Upper lobe of left lung (tissue), 6 donors: ENCODE data around the gene ZNF407. TPM values are rescaled to one million over a fixed set of nuclear protein-coding genes. Genes with fewer than 3 reads are reported as not detected.
A peak's percentile ranks its signal among the peaks of the same experiment; 100 is the strongest.

ENCODE experiments used
- ATAC-seq, 2 donors: fragments of 200-7000 bp; cut with Tn5 transposase; one replicate each; pipeline ENCODE4 v1.9.1; 2022; ENCODE audit warnings: mild to moderate bottlenecking in 2 of 2, moderate library complexity in 2 of 2; ENCODE audit not compliant: low FRiP score in 2 of 2
- DNase-seq, 2 donors: peaks; one replicate each; pipeline ENCODE4 v3.0.0-alpha.2; 2019 to 2020
- H3K27ac ChIP-seq, 4 donors: fragments of 200-600 bp; sonication (generic); one replicate each; pipeline ENCODE4 v1.5.1; 2016 to 2019
- H3K27me3 ChIP-seq, 4 donors: fragments of 200-600 bp; sonication (generic); one replicate each; pipeline ENCODE4 v1.5.1; 2017 to 2019
- H3K36me3 ChIP-seq, 4 donors: fragments of 200-600 bp; sonication (generic); one replicate each; pipeline ENCODE4 v1.5.1; 2016 to 2019
- H3K4me1 ChIP-seq, 4 donors: fragments of 200-600 bp; sonication (generic); one replicate each; pipeline ENCODE4 v1.5.1; 2018 to 2019
- H3K4me3 ChIP-seq, 4 donors: fragments of 200-600 bp; sonication (generic); one replicate each; pipeline ENCODE4 v1.5.1; 2017 to 2019; ENCODE audit warnings: mild to moderate bottlenecking in 2 of 4, moderate library complexity in 1 of 4
- H3K9me3 ChIP-seq, 4 donors: fragments of 200-600 bp; sonication (generic); one replicate each; pipeline ENCODE4 v1.5.1; 2018 to 2019
- EP300 ChIP-seq, 4 donors: sonication (generic); formaldehyde crosslinking; IDR thresholded peaks; one replicate each; pipeline ENCODE4 v1.5.1; 2017; ENCODE audit warnings: antibody characterized with exemption in 4 of 4, control low read depth in 2 of 4
- POLR2A ChIP-seq, 4 donors: fragments of 450-650 bp; IDR thresholded peaks; one replicate each; pipeline ENCODE4 v1.5.1; 2016 to 2017; ENCODE audit warnings: antibody characterized with exemption in 4 of 4, mild to moderate bottlenecking in 2 of 4
- POLR2AphosphoS5 ChIP-seq, 2 donors: sonication (generic); formaldehyde crosslinking; IDR thresholded peaks; one replicate each; pipeline ENCODE4 v1.5.1; 2017; ENCODE audit warnings: antibody characterized with exemption in 2 of 2
- WGBS, 2 donors: methylation state at CpG; one replicate each; pipeline ENCODE4 v1.1.5; 2017 to 2018; 5-methylcytosine and 5-hydroxymethylcytosine counted together
- total RNA-seq, 6 donors: library from RNA; depleted of rRNA in 4 of 6; stranded (reverse); fragments of >200 nt in 4 of 6; gene quantifications; one replicate each; pipeline versions ENCODE4 v1.1.0 to v1.2.1, GENCODE V29; 2016 to 2021
- TF ChIP-seq, protein P1 (sequence below), 6 experiments: fragments of 450-650 bp in 4 of 6; fragments of 200-600 bp in 2 of 6; sonication (generic) in 2 of 6; IDR thresholded peaks; one replicate each; pipeline ENCODE4 v1.5.1; 2016 to 2019; ENCODE audit warnings: antibody characterized with exemption in 6 of 6
- donor health status: DM: no; HTN: no; CAD: no; lungs with moderate emphysema.
- donor health status: DM: no; HTN: yes; CAD: no; lungs with severe emphysema.

ZNF407 gene
- total RNA-seq, 6 donors from 2014 or later: 12.2 to 77.5 (median 17.1) TPM

GRCh38 chr18:75071866-75072671 is 474.4 kb downstream of the ZNF407 start:
- Histone ChIP-seq H3K4me1 (peaks cover 13 to 22% (median 16%) of the 10 kb centered on the region in 4 donors), H3K27ac (peak overlapping the region; percentile 74 to 82 (median 80)), H3K27me3 (no peaks in the 10 kb centered on the region), H3K36me3 (no peaks in the 10 kb centered on the region), H3K4me3 (peak overlapping the region in 1 of 4 donors; percentile 20), H3K9me3 (peaks cover 0 to 6% (median 0%) of the 10 kb centered on the region in 4 donors)
- 93% methylated on average over 27 to 28 of the region's 28 CpGs for WGBS, 2 donors
- DNase-seq: peak in 1 of 2 donors; percentile 74
- ATAC-seq: no peak
- TF ChIP-seq, protein P1, sequence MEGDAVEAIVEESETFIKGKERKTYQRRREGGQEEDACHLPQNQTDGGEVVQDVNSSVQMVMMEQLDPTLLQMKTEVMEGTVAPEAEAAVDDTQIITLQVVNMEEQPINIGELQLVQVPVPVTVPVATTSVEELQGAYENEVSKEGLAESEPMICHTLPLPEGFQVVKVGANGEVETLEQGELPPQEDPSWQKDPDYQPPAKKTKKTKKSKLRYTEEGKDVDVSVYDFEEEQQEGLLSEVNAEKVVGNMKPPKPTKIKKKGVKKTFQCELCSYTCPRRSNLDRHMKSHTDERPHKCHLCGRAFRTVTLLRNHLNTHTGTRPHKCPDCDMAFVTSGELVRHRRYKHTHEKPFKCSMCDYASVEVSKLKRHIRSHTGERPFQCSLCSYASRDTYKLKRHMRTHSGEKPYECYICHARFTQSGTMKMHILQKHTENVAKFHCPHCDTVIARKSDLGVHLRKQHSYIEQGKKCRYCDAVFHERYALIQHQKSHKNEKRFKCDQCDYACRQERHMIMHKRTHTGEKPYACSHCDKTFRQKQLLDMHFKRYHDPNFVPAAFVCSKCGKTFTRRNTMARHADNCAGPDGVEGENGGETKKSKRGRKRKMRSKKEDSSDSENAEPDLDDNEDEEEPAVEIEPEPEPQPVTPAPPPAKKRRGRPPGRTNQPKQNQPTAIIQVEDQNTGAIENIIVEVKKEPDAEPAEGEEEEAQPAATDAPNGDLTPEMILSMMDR (IDR thresholded peaks at IDR 0.05): no peak
- TF ChIP-seq POLR2AphosphoS5 (IDR thresholded peaks at IDR 0.05) (no peak), POLR2A (IDR thresholded peaks at IDR 0.05) (no peak), EP300 (IDR thresholded peaks at IDR 0.05) (no peak)

DNA sequence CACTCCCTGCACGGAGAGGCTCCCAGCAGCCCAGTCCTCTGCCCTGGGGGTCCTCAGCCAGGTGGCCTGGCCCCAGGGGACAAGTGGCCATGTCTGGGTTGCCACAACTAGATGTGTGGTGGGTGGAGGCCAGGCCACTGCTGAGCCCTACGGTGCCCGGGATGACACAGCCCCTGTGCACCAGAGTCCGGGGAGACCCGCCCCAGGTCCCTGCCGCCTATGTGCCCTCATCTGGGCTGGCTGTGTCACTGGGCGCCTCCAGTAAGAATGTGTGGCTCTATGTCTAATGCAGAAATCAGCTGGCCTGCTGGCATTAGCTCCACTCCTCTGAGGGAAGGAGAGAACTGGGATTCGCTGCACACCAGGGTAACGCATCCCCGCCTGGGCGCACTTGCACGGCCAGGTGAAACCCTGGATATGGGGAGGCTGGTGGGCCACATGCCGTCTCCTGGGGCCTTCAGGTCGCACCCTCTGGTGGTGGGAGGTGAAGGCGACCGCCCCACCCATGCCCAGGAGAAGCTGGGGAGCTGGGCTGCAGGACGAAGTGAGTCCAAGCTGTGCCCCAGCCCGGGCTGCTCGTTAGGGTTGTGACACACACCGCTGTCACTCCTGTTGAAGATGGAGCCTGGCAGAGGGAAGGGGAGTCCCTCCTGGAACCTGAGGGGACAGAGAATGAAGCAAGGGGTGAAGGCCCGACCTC is 475.2 kb downstream of the ZNF407 start:
- peaks cover 0 to 14% (median under 1%) of the 10 kb centered on the region in 4 donors for H3K9me3 ChIP-seq
- TF ChIP-seq EP300 (IDR thresholded peaks at IDR 0.05): no peak
- no peak for TF ChIP-seq POLR2A (IDR thresholded peaks at IDR 0.05)
- TF ChIP-seq, protein P1 (IDR thresholded peaks at IDR 0.05): no peak
- no peak for TF ChIP-seq POLR2AphosphoS5 (IDR thresholded peaks at IDR 0.05)
- no peaks in the 10 kb centered on the region for H3K27me3 ChIP-seq
- ATAC-seq (peak in 1 of 2 donors; percentile 3), DNase-seq (peak in 1 of 2 donors; percentile 66)
- 92 to 97% methylated on average over 13 to 20 of the region's 21 CpGs for WGBS, 2 donors
- peaks cover 13 to 22% (median 16%) of the 10 kb centered on the region in 4 donors for H3K4me1 ChIP-seq
- H3K27ac ChIP-seq: peak overlapping the region in 1 of 4 donors; percentile 8
- no peaks in the 10 kb centered on the region for H3K36me3 ChIP-seq
- no peak overlapping the region for H3K4me3 ChIP-seq

DNA sequence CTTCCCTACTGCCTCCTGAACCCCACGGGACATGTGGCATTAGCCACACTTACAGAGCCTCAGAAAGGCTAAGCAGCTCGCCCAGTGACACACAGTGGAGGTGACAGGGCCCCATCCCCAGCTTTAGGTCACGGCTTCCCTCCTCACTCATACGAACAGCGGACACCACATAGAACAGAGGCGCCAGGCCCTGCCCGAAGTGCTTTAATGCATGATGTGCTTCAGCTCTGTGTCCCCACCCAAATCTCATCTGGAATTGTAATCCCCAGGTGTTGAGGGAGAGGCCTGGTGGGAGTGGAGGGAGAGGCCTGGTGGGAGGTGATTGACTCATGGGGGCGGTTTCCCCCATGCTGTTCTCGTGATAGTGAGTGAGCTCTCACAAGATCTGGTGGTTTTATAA is 476.0 kb downstream of the ZNF407 start:
- 95 to 96% methylated on average over 9 of the region's 9 CpGs for WGBS, 2 donors
- Histone ChIP-seq H3K27me3 (no peaks in the 10 kb centered on the region), H3K4me1 (peaks cover 13 to 22% (median 16%) of the 10 kb centered on the region in 4 donors), H3K36me3 (no peaks in the 10 kb centered on the region), H3K27ac (no peak overlapping the region), H3K4me3 (no peak overlapping the region), H3K9me3 (peaks cover 4 to 21% (median 6%) of the 10 kb centered on the region in 4 donors)
- DNase-seq (no peak), ATAC-seq (no peak)
- TF ChIP-seq POLR2AphosphoS5 (IDR thresholded peaks at IDR 0.05) (no peak), POLR2A (IDR thresholded peaks at IDR 0.05) (no peak), EP300 (IDR thresholded peaks at IDR 0.05) (no peak)
- TF ChIP-seq, protein P1 (IDR thresholded peaks at IDR 0.05): no peak

DNA sequence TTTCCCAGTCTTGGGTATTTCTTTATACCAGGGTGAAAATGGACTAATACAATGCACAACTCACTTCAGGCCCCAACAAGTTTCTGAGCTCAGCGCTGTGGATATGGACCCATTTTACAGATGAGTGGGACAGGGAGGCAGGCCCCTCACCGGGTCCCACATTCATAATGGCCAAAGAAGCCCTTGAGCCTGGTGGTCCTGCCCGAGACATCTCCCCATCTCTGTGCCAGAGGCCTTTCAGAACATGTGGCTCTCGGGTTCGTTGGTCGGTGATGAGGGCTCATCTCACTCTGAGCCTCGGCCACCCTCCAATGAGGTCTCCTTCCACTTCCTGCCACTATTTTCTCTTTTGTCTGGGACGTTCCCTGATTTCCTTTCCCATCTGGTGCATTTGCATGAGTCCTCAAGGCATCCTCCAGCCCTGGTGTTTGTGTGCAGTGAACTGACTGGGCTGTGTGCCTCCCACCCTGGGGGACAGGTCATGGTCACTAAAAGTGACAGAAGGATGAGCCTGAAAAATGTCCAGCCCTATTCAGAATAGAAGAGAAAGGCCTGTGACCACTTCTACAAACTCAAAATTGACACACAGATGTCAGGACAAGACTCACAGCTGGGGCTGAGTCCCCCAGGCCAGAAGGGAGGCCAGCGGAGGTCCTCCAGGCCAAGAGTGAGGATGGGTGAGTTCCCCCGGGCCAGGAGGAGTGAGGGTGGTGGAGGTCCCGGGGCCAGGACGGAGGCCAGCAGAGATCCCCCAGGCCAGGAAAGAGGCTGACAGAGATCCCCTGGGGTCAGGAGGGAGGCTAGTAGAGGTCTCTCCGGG is 476.7 kb downstream of the ZNF407 start:
- 86 to 95% methylated on average over 12 to 13 of the region's 13 CpGs for WGBS, 2 donors
- ATAC-seq (no peak), DNase-seq (no peak)
- no peak for TF ChIP-seq EP300 (IDR thresholded peaks at IDR 0.05)
- TF ChIP-seq, protein P1 (IDR thresholded peaks at IDR 0.05): no peak
- TF ChIP-seq POLR2A (IDR thresholded peaks at IDR 0.05): no peak
- TF ChIP-seq POLR2AphosphoS5 (IDR thresholded peaks at IDR 0.05): no peak
- no peak overlapping the region for H3K4me3 ChIP-seq
- H3K27ac ChIP-seq: no peak overlapping the region
- peaks cover 4 to 21% (median 6%) of the 10 kb centered on the region in 4 donors for H3K9me3 ChIP-seq
- peaks cover 13 to 22% (median 16%) of the 10 kb centered on the region in 4 donors for H3K4me1 ChIP-seq
- no peaks in the 10 kb centered on the region for H3K27me3 ChIP-seq
- H3K36me3 ChIP-seq: no peaks in the 10 kb centered on the region
